HepG2 (cell line): ENCODE measurements around the gene FCER1G. TPM values are rescaled to one million over a fixed set of nuclear protein-coding genes. Genes with fewer than 3 reads are reported as not detected.

ENCODE experiments used
- ATF7 ChIP-seq, 2 experiments: fragments of 450-650 bp in 1 of 2; sonication (generic) in 1 of 2; formaldehyde crosslinking in 1 of 2; IDR thresholded peaks; 2 replicates each; pipeline versions ENCODE4 v1.4.0 to v1.6.1; 2016 to 2020; ENCODE audit warnings: antibody characterized with exemption in 1 of 2, mild to moderate bottlenecking in 1 of 2, missing genetic modification reagents in 1 of 2
- HOXA3 ChIP-seq: sonication (generic); formaldehyde crosslinking; IDR thresholded peaks from 2 replicates; pipeline ENCODE4 v1.5.0; 2020; ENCODE audit warnings: missing genetic modification reagents
- MAF1 ChIP-seq: sonication (generic); formaldehyde crosslinking; IDR thresholded peaks from 2 replicates; pipeline ENCODE4 v1.5.0; 2020; ENCODE audit warnings: missing genetic modification reagents, borderline replicate concordance
- MTA1 ChIP-seq: sonication (generic); formaldehyde crosslinking; IDR thresholded peaks from 2 replicates; pipeline ENCODE4 v1.4.0; 2020; ENCODE audit warnings: missing genetic modification reagents, mild to moderate bottlenecking, borderline replicate concordance
- SMAD3 ChIP-seq: sonication (generic); formaldehyde crosslinking; IDR thresholded peaks from 2 replicates; pipeline ENCODE4 v1.4.0; 2020; ENCODE audit warnings: missing genetic modification reagents
- ZNF331 ChIP-seq: sonication (generic); formaldehyde crosslinking; IDR thresholded peaks from 2 replicates; pipeline ENCODE4 v1.4.0; 2020; ENCODE audit warnings: missing genetic modification reagents
- ZNF510 ChIP-seq: sonication (generic); formaldehyde crosslinking; IDR thresholded peaks from 2 replicates; pipeline ENCODE4 v1.4.0; 2020; ENCODE audit warnings: low read depth, mild to moderate bottlenecking, missing genetic modification reagents
- ZNF552 ChIP-seq: sonication (generic); formaldehyde crosslinking; IDR thresholded peaks from 2 replicates; pipeline ENCODE4 v1.9.0; 2022; ENCODE audit warnings: missing genetic modification reagents, mild to moderate bottlenecking, borderline replicate concordance
- ZNF781 ChIP-seq: sonication (generic); formaldehyde crosslinking; IDR thresholded peaks from 2 replicates; pipeline ENCODE4 v1.5.1; 2020; ENCODE audit warnings: borderline replicate concordance, mild to moderate bottlenecking, missing genetic modification reagents; ENCODE audit errors: not compliant biosample characterization
- ZSCAN20 ChIP-seq: sonication (generic); formaldehyde crosslinking; IDR thresholded peaks from 2 replicates; pipeline ENCODE4 v1.4.0; 2020; ENCODE audit warnings: missing genetic modification reagents, mild to moderate bottlenecking, borderline replicate concordance
- polyA plus RNA-seq, 8 experiments: library from polyadenylated mRNA; depleted of rRNA in 3 of 8; stranded (reverse) in 7 of 8; unstranded in 1 of 8; fragments of >200 nt; fragmentation: Illumina TruSeq in 4 of 8; extraction: Trizol in 4 of 8; gene quantifications; 2 replicates each; pipeline versions ENCODE4 v1.2.1 to v1.2.3, GENCODE V29; 2011 to 2016; ENCODE audit warnings: low read depth in 4 of 8, missing spikeins in 1 of 8, mixed read lengths in 1 of 8; ENCODE audit not compliant: insufficient read depth in 1 of 8
- total RNA-seq, 5 experiments: library from RNA; depleted of rRNA; stranded (reverse); fragments of >200 nt; fragmentation: Illumina TruSeq; extraction: Trizol; gene quantifications; 2 replicates each; pipeline ENCODE4 v1.2.3, GENCODE V29; 2016; ENCODE audit warnings: low read depth in 1 of 5
- TF ChIP-seq, protein P1 (sequence below): sonication (generic); formaldehyde crosslinking; IDR thresholded peaks from 2 replicates; pipeline ENCODE4 v1.4.0; 2020; ENCODE audit warnings: missing genetic modification reagents, borderline replicate concordance
- TF ChIP-seq, protein P2 (sequence below): sonication (generic); formaldehyde crosslinking; IDR thresholded peaks from 2 replicates; pipeline ENCODE4 v1.4.0; 2020; ENCODE audit warnings: mild to moderate bottlenecking, missing genetic modification reagents
- TF ChIP-seq, protein P3 (sequence below): sonication (generic); formaldehyde crosslinking; IDR thresholded peaks from 2 replicates; pipeline ENCODE4 v1.5.1; 2020; ENCODE audit warnings: missing genetic modification reagents, mild to moderate bottlenecking, borderline replicate concordance
- TF ChIP-seq, protein P4 (sequence below): sonication (generic); IDR thresholded peaks from 2 replicates; pipeline ENCODE4 v1.6.1; 2016; ENCODE audit warnings: low read depth, borderline replicate concordance
- TF ChIP-seq, protein P5 (sequence below): sonication (generic); formaldehyde crosslinking; IDR thresholded peaks from one replicate; pipeline ENCODE4 v1.5.1; 2020; ENCODE audit warnings: mild to moderate bottlenecking, missing genetic modification reagents; ENCODE audit errors: not compliant biosample characterization

FCER1G gene
- total and polyA plus RNA-seq, 2 of the 13 experiments (the other 11 are each of a cell fraction or from before 2014, with no cell fraction given), result 1.3 to 6.4 TPM

DNA sequence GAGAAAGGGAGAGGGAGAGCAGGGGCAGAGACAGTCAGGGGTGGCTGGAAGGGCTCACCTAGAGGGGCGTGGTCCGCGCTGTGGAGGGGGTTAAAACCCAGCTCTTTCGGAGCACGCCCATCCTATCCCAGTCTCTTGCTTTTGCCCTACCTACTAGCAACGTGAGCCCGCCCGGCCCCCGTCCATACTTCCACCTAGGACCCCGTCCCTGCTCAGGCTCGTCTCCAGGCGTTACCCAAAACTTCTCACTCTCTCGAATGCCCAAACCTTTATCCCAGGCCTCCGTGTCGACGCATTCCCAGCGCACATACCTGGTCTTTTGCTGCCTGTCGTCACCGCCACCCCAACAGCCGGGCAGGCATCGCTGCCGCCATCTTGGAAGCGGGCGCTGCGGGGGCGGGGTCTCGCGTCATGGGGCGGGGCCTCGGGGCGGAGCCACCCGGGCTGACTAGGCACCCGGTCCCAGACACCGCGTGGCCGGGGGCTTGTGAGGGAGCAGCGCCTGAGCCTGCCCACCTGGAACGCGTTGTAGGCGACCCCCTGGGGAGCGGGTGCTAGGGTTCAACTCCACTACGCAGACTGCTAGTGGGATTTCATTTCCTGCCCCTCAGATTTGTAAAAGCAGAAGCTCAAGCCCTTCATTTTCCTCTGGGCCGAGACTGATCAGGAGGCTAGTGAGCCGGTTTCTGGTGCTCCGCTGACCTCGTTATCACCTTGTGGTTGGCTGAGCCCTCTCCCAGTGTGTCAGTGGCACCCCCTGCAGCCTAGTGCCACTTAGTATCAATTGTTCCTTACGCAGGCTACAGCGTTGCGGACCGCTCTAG lies 37.8 kb upstream of the FCER1G start, which contains the start of gene B4GALT3 (continued):
- TF ChIP-seq, protein P1, sequence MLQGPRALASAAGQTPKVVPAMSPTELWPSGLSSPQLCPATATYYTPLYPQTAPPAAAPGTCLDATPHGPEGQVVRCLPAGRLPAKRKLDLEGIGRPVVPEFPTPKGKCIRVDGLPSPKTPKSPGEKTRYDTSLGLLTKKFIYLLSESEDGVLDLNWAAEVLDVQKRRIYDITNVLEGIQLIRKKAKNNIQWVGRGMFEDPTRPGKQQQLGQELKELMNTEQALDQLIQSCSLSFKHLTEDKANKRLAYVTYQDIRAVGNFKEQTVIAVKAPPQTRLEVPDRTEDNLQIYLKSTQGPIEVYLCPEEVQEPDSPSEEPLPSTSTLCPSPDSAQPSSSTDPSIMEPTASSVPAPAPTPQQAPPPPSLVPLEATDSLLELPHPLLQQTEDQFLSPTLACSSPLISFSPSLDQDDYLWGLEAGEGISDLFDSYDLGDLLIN (CRISPR knock-in tag), result no peak
- no peak for TF ChIP-seq MAF1
- TF ChIP-seq, protein P2, sequence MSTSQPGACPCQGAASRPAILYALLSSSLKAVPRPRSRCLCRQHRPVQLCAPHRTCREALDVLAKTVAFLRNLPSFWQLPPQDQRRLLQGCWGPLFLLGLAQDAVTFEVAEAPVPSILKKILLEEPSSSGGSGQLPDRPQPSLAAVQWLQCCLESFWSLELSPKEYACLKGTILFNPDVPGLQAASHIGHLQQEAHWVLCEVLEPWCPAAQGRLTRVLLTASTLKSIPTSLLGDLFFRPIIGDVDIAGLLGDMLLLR (CRISPR knock-in tag), result peak; percentile 85; the same call in 1 of the 2 replicates
- TF ChIP-seq ZNF552 (CRISPR knock-in tag), result no peak; the same call in 1 of the 2 replicates
- TF ChIP-seq MTA1, result 0 out of 2 replicates have a peak, but pooled peaks have one; percentile 28
- TF ChIP-seq, protein P3, sequence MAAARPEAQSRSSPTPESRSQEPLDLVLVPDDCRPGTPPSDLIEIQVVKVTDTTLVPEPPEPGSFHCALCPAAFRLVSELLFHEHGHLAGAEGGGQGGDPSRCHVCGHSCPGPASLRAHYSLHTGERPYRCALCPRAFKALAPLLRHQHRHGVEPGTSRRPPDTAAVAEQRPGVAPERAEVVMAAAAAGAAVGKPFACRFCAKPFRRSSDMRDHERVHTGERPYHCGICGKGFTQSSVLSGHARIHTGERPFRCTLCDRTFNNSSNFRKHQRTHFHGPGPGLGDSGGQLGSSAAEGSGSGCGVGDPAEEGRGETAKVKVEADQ (CRISPR knock-in tag), result 0 out of 2 replicates have a peak, but pooled peaks have one; percentile 36
- peak; percentile 91 for TF ChIP-seq ZNF510 (CRISPR knock-in tag)
- peak; percentile 75 for TF ChIP-seq SMAD3 (CRISPR knock-in tag)
- TF ChIP-seq ZNF781 (CRISPR knock-in tag), result peak; percentile 68
- TF ChIP-seq, protein P4, sequence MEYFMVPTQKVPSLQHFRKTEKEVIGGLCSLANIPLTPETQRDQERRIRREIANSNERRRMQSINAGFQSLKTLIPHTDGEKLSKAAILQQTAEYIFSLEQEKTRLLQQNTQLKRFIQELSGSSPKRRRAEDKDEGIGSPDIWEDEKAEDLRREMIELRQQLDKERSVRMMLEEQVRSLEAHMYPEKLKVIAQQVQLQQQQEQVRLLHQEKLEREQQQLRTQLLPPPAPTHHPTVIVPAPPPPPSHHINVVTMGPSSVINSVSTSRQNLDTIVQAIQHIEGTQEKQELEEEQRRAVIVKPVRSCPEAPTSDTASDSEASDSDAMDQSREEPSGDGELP, result peak; percentile 34; the same call in 1 of the 2 replicates
- TF ChIP-seq HOXA3, result peak; percentile 98
- TF ChIP-seq ZSCAN20, result 0 out of 2 replicates have a peak, but pooled peaks have one; percentile 41
- TF ChIP-seq, protein P5, sequence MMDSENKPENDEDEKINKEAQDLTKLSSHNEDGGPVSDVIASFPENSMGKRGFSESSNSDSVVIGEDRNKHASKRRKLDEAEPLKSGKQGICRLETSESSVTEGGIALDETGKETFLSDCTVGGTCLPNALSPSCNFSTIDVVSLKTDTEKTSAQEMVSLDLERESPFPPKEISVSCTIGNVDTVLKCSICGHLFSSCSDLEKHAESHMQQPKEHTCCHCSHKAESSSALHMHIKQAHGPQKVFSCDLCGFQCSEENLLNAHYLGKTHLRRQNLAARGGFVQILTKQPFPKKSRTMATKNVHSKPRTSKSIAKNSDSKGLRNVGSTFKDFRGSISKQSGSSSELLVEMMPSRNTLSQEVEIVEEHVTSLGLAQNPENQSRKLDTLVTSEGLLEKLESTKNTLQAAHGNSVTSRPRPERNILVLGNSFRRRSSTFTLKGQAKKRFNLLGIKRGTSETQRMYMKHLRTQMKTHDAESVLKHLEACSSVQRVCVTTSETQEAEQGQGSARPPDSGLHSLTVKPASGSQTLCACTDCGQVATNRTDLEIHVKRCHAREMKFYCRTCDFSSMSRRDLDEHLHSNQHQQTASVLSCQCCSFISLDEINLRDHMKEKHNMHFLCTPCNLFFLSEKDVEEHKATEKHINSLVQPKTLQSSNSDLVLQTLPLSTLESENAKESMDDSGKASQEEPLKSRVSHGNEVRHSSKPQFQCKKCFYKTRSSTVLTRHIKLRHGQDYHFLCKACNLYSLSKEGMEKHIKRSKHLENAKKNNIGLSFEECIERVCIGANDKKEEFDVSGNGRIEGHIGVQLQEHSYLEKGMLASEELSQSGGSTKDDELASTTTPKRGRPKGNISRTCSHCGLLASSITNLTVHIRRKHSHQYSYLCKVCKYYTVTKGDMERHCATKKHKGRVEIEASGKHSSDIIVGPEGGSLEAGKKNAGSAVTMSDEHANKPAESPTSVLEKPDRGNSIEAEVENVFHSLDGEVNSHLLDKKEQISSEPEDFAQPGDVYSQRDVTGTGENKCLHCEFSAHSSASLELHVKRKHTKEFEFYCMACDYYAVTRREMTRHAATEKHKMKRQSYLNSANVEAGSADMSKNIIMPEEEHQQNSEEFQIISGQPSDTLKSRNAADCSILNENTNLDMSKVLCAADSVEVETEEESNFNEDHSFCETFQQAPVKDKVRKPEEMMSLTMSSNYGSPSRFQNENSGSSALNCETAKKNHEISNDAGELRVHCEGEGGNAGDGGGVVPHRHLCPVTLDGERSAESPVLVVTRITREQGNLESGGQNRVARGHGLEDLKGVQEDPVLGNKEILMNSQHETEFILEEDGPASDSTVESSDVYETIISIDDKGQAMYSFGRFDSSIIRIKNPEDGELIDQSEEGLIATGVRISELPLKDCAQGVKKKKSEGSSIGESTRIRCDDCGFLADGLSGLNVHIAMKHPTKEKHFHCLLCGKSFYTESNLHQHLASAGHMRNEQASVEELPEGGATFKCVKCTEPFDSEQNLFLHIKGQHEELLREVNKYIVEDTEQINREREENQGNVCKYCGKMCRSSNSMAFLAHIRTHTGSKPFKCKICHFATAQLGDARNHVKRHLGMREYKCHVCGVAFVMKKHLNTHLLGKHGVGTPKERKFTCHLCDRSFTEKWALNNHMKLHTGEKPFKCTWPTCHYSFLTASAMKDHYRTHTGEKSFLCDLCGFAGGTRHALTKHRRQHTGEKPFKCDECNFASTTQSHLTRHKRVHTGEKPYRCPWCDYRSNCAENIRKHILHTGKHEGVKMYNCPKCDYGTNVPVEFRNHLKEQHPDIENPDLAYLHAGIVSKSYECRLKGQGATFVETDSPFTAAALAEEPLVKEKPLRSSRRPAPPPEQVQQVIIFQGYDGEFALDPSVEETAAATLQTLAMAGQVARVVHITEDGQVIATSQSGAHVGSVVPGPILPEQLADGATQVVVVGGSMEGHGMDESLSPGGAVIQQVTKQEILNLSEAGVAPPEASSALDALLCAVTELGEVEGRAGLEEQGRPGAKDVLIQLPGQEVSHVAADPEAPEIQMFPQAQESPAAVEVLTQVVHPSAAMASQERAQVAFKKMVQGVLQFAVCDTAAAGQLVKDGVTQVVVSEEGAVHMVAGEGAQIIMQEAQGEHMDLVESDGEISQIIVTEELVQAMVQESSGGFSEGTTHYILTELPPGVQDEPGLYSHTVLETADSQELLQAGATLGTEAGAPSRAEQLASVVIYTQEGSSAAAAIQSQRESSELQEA, result peak; percentile 84
- no peak for TF ChIP-seq ATF7 (IDR thresholded peaks at IDR 0.05)
- TF ChIP-seq ATF7 (CRISPR knock-in tag; IDR thresholded peaks at IDR 0.05), result peak; percentile 77; the same call in 1 of the 2 replicates
- peak; percentile 65; the same call in 1 of the 2 replicates for TF ChIP-seq ZNF331 (CRISPR knock-in tag)
